ENCODE results near the gene PRX.

- TF ChIP-seq CTCF (IDR thresholded peaks at IDR 0.05) (no peak), SIN3A (IDR thresholded peaks at IDR 0.05; ENCODE audit: borderline replicate concordance, insufficient read depth, low read depth, low read length) (no peak), POLR2AphosphoS5 (IDR thresholded peaks at IDR 0.05; ENCODE audit: low read depth, low read length) (no peak), TCF7L2 (IDR thresholded peaks at IDR 0.05; ENCODE audit: low read depth, low read length) (no peak)
- TF ChIP-seq, protein P1, sequence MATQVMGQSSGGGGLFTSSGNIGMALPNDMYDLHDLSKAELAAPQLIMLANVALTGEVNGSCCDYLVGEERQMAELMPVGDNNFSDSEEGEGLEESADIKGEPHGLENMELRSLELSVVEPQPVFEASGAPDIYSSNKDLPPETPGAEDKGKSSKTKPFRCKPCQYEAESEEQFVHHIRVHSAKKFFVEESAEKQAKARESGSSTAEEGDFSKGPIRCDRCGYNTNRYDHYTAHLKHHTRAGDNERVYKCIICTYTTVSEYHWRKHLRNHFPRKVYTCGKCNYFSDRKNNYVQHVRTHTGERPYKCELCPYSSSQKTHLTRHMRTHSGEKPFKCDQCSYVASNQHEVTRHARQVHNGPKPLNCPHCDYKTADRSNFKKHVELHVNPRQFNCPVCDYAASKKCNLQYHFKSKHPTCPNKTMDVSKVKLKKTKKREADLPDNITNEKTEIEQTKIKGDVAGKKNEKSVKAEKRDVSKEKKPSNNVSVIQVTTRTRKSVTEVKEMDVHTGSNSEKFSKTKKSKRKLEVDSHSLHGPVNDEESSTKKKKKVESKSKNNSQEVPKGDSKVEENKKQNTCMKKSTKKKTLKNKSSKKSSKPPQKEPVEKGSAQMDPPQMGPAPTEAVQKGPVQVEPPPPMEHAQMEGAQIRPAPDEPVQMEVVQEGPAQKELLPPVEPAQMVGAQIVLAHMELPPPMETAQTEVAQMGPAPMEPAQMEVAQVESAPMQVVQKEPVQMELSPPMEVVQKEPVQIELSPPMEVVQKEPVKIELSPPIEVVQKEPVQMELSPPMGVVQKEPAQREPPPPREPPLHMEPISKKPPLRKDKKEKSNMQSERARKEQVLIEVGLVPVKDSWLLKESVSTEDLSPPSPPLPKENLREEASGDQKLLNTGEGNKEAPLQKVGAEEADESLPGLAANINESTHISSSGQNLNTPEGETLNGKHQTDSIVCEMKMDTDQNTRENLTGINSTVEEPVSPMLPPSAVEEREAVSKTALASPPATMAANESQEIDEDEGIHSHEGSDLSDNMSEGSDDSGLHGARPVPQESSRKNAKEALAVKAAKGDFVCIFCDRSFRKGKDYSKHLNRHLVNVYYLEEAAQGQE (IDR thresholded peaks at IDR 0.05; ENCODE audit: insufficient read depth in 1 of 2, low read depth in 2 of 2, low read length in 1 of 2), result no peak
Observed at GRCh38 chr19:40446263-40446784, 33.1 kb upstream of the PRX start.

Data from Panc1 (cell line).